Measurements from ENCODE around the gene USP34.

Gene USP34

DNA sequence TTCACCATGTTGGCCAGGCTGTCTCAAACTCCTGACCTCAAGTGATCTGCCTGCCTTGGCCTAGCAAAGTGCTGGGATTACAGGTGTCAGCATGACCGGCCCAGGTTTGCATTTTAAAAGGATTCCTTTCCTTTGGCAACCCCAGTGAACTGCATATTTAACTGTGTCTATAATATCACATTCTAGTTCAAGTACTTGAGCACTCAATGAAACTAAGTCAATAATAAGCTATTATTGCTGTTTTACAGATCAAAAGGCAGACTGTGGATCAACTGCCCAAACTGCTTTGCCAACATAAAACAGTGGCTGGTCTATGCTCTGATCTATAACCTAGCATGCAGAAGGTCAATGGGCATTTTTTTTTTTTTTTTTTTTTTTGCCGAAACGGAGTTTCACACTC, 144.5 kb downstream of the USP34 start:
- DNase-seq (ENCODE audit: low spot score) (no peak), FAIRE-seq (no peak)

DNA sequence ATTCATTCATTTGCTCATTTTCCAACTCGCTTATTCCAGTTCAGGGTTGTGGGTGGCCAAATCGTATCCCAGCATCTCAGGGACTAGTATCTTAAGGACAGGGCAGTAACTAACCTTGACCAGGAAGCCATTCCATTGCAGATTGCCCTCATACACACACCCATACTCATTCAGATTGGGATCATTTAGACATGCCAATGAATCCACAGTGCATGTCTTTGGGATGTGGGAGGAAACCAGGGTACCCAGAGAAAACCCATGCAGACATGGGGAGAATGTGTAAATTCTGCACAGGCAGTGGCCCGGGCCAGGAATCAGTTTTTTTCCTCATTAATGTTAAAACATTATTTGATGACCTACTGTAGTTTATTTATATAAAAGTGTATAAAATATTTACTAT, 150.7 kb downstream of the USP34 start:
- FAIRE-seq = no peak

DNA sequence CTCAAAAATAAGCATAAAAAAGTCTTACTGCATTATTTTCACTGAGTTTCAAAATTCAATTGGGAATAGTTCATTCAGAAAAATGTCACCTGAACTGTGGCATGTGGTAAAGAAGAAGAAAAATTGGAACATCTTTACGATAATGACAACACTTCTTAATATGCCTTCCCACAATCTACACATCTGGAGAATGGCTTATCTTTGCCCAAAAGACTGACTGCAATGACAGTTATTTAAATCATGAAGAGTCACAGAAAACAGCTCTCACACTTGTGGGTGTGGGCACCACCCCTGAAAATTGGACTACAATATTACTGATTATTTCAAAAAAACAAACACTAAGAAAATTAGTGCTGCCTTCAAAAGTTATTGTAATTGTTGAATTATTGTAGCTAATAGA, 152.3 kb downstream of the USP34 start:
- DNase-seq (ENCODE audit: low spot score) = no peak
- FAIRE-seq = no peak

More for the DNA sequence above, 150.7 kb downstream of the USP34 start:
- no peak for DNase-seq (ENCODE audit: low spot score)

DNA sequence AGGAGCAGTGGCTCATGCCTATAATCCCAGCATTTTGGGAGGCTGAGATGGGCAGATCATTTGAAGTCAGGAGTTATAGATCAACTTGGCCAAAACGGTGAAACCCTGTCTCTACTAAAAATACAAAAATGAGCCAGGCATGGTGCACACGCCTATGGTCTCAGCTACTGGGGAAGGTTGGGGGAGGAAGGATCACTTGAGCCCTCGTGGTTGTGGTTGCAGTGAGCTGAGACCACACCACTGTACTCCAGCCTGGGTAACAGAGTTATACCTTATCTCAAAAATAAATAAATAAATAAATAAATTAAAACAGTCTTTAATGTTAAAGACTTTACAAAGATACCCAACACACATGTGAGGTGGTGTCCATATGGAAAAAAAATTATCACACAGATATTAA, 174.9 kb downstream of the USP34 start:
- FAIRE-seq (no peak), DNase-seq (ENCODE audit: low spot score) (no peak)

DNA sequence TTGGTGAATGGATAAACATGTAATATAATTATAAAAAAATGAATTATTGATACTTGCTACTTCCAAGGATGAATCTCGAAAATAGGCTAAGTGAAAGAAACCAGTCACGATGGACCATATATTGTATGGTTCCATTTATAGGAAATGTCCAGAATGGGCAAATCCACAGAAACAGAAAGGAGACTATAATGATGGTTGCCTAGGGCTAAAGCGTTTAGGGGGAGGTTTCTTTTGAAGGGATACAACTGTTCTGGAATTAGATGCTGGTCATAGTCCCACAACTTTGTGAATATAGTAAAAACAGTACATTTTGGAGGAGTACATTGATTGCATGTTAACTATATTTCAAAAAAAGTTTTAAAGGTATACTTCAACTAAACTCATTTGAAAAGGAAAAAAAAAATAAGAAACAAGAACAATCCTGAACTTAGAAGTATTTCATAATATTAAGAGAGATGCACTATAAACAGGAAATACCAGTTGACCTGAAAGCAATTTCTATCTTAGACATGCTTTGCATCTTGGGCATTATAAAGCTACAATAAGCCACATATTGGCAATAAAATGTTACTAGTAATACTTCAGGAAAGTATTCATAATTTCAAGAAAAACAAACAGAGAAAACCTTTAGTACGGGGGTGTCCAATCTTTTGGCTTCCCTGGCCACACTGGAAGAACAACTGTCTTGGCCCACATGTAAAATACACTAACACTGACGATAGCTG, 178.9 kb downstream of the USP34 start:
- DNase-seq (ENCODE audit: low spot score) (no peak), FAIRE-seq (no peak)

DNA sequence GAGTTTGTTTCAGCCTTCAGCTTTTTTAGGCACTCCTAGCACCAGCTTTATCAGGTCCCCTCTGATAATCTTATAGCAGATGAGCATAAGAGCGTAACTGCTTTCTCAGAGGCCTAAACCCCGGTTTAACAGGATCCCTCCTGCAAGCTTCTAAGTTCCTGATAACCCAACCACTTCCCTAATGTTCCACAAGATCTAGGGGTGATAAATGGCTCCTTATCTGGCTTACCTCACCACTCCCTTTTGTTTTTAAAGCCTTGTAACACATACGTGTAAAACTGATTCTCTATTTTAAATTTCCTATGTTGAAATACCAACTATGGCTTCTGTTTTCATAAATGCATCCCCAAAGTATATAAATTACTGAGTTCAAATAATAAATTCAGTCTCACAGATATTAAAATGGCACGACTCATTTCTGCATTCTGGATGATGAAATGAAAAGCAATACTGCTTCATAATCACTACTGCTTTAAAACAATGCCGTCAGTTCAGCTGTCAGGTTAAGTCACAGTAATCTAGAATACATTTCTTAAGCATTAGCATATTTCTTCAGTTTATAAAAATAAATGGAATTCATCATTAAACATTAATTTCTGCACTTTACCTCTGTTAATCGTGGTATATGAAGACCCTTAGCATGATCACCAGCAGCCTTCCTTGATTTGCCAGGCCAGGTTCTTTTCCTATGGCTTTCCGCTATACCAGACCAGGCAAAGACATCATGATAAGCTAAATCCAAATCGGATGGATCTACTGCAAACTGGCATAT, 182.6 kb downstream of the USP34 start:
- DNase-seq (ENCODE audit: low spot score) (no peak), FAIRE-seq (no peak)

DNA sequence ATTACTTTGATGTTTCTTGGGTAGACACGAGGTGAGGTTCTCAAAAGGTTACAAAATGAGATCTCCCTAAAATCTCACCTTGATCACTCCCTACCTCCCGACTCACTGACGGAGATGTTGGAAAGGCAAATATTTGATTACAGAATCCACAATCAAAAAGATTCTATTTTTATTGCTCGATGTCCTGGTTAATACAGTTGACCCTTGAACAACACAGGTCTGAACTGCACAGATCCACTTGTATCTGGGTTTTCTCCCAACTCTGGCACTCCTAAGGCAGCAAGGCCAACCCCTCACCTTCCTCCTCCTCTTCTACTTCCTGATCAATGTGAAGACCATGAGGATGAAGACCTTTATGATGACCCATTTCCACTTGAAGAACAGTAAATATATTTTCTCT, 183.6 kb downstream of the USP34 start:
- FAIRE-seq = no peak
- DNase-seq (ENCODE audit: low spot score) = no peak

DNA sequence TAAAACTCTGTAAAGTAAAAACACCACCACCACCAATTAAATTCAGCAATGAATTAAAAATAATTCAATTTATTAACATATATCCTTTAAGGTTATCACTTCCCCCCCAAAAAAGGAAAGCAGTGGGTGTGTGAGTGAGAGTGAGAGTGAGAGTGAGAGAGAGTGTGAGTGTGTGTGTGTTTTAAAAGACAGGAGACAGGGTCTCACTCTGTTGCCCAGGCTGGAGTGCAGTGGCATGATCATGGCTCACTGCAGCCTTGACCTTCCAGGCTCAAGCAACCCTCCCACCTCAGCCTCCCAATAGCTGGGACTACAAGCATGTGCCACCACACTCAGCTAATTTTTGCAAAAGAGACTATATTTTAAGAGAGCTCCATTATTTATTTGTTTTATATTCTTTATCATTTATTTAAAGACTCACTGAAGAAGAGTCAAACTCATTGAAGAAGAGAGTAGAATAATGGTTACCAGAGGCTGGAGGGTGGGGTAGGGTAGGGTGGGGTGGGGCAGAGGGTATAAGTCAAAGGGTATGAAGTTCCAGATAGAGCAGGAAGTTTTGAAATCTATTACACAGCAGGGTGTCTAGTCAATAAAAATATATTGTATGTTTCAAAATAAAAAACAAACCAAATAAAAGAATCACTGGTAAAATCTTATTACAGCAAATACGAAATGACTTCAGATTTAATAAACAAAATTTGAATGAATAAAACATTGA, 187.3 kb downstream of the USP34 start:
- DNase-seq (ENCODE audit: low spot score) (no peak), FAIRE-seq (no peak)

DNA sequence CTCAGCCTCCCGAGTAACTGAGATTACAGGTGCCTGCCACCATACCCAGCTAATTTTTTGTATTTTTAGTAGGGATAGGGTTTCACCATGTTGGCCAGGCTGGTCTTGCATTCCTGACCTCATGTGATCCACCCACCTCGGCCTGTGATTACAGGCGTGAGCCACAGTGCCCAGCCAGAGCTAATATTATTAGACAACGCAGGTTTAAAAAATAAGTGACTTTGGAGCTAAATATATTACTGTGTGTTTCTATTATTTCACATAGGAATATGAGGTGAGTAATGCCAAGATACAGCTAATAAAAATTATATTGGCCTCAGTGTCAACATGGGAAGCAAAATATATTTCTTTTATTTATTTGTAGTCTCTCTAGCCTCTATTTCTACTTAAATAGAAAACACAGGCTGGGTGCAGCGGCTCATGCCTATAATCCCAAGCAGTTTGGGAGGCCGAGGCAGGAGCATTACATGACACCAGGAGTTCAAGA, 188.7 kb downstream of the USP34 start:
- FAIRE-seq = no peak
- DNase-seq (ENCODE audit: low spot score) = no peak

DNA sequence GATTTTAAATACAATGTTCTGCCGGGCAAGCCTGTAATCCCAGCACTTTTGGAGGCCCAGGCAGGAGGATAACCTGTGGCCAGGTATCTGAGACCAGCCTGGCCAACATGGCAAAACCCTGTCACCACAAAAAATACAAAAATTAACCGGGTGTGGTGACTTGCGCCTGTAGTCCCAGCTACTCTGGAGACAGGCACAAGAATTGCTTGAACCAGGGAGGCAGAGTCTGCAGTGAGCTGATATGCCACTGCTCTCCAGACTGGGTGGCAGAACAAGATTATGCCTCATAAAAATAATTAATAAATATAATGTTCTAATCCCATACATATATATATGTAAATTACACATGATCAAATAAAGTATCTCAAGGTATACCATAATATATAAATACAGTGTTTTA, 189.6 kb downstream of the USP34 start:
- DNase-seq (ENCODE audit: low spot score) (no peak), FAIRE-seq (no peak)

DNA sequence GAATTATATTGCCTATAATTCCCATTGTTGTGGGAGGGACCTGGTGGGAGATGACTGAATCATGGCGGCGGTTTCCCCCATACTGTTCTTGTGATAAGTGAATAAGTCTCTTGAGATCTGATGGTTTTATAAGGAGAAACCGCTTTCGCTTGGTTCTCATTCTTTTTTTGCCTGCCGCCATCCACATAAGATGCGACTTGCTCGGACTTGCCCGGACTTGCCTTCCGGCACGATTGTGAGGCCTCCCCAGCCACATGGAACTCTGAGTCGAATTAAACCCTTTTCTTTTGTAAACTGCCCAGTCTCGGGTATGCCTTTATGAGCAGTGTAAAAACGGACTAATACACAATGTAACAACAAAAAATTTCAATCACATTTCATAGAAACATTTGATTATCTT, 193.1 kb downstream of the USP34 start:
- no peak for DNase-seq (ENCODE audit: low spot score)
- no peak for FAIRE-seq

DNA sequence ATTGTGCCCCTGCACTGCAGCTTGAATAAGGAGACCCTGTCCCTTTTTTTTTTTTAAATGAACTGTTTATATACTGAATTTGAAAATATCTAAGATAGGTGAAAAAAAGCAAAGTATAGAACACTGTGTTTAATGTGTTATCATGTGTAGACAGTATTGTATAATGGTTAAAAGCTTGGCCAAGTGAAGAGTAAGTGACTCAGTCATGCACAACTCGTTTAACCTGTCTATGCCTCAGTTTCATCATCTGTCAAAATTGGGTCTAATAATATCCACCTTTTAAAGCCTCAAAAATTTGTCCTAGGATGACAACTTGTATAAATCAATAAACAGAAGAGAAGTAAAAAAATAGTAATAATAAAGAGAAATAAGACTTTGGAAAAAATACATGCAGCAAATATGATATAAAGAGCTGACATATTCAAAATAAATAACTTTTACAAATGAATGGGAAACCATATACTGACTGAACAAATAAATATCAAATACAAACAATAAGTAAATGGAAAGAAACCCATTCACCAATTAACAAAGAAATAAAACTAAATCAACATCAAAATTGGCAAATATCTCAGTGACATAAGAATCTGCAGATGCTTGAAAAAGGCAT, 195.2 kb downstream of the USP34 start:
- DNase-seq (ENCODE audit: low spot score) = no peak
- FAIRE-seq = no peak

DNA sequence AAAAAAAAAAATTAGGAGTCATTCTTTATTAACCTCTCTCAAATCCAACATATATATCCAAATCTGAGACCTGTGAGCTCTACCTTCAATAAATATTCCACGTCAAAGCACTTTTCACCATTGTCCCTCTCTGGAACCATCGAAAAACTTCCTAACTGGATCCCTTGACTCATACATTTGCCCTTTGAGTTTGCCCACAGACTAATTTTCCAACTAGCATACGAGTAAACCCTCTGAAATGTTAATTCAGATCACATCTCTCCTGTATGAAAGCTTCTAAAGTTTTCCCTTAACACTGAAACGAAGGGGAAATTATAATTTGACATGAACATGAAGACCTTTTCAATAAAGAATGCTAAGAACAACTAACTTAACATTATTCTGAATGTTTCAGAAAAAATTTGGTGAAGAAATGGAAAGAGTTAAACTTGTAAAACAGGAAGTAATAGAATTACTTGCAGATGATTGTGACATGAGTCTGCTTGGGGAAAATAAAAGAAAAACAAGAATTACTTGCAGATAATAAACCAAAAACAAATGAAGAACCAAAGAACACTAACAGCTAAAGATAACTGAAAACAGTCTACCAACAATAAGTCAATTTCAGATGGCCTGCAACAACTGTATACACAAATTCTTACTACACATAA, 198.3 kb downstream of the USP34 start:
- FAIRE-seq (no peak), DNase-seq (ENCODE audit: low spot score) (no peak)

DNA sequence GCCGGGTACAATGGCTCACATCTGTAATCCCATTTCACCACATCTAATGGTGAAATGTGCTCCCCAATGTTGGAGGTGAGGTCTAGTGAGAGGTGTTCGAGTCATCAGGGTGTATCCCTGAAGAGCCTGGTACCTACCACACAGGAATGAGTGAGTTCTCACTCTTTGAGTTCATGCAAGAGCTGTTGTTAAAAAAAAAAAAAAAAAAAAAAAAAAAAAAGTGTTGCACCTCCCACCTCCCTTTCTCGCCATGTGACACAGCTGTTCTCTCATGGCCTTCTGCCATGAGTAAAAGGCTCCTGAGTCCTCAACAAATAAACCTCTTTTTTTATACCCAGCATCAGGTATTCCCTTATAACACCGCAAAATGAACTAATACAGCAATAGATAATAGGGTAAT, 202.6 kb downstream of the USP34 start:
- no peak for FAIRE-seq

DNA sequence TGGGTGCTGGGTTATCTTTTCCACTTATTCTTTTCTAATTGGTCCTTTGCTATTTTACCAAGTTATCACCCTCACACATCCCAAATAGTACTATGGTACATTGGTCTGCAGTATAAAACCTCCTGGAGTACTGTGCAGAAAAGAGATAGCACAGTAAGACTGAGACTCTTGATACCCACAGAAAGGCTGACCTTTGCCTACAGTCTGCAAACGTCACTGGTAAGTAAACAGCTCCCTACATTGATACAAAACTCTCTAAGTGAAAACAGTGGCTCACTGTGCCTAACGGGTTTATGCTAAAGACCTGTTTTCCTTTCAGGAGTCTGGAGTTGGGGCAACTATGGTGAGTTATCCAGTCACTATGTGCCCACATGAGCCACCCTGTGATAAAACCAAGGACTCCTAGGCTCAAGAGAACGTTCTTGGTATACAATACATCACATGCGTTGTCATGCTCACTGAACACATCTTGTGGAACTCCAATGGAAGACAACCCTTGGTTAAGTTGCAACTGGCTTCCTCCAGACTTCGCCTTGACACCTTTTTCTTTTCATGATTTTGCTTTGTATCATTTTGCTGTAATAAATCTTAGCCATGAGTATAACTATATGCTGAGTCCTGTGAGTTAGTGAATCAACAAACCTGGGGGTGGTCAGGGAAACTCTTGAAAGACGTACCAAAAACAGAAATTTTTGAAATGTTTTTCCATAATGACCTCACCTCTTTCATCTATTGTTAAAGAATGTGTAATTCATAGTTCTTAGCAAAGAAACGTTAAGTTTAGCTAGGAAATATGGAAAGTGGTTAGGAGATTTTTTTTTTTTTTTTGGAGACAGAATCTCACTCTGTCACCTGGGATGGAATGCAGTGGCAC, 204.0 kb downstream of the USP34 start:
- no peak for DNase-seq (ENCODE audit: low spot score)
- no peak for FAIRE-seq

More for the DNA sequence above, 202.6 kb downstream of the USP34 start:
- no peak for DNase-seq (ENCODE audit: low spot score)

DNA sequence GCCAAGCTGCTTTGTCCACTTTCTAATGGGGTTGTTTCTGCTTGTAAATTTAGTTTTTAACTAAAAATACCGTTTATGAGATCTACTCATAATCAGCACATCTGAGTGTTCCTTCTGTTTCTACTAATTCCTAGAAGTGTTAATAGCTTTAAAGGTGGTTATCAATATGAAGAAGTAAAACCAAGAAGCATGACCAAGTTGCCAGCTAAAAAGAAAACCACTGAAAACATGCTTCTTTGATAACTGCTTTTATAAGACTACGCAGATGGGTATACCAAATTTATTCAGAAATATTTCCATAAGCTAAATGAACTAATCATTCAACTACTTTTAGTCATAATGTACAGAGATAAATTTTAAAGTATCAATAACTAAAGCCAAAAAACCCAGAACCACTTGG, 207.1 kb downstream of the USP34 start:
- FAIRE-seq = no peak

DNA sequence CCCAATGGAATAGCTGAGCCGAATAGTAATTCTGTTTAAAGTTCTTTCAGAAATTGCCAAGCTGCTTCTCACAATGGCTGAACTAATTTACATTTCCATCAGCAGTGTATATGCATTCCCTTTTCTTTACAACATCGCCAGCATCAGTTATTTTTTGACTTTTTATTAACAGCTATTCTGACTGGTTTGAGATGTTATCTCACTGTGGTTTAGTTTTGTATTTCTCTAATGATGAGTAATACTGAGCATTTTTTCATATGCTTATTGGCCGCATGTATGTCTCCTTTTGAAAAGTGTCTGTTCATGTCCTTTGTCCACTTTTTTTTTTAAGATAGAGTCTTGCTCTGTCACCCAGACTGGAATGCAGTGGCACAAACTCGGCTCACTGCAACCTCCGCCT, 208.2 kb downstream of the USP34 start:
- no peak for FAIRE-seq
- no peak for DNase-seq (ENCODE audit: low spot score)

More for the DNA sequence above, 207.1 kb downstream of the USP34 start:
- DNase-seq (ENCODE audit: low spot score) = no peak

DNA sequence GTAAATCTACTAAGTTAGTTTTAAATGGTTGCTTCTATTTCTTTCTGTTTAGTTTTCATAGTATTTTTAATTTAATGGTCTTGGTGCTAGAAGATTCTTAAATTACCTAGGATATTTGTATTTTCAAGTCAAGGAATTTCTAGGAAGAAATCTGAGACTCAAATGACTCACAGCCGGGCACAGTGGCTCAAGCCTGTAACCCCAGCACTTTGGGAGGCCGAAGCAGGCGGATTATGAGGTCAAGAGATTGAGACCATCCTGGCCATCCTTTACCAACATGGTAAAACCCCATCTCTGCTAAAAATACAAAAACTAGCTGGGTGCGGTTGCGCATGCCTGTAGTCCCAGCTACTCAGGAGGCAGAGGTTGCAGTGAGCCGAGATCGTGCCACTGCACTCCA, 213.4 kb downstream of the USP34 start:
- FAIRE-seq = no peak
- DNase-seq (ENCODE audit: low spot score) = no peak

DNA sequence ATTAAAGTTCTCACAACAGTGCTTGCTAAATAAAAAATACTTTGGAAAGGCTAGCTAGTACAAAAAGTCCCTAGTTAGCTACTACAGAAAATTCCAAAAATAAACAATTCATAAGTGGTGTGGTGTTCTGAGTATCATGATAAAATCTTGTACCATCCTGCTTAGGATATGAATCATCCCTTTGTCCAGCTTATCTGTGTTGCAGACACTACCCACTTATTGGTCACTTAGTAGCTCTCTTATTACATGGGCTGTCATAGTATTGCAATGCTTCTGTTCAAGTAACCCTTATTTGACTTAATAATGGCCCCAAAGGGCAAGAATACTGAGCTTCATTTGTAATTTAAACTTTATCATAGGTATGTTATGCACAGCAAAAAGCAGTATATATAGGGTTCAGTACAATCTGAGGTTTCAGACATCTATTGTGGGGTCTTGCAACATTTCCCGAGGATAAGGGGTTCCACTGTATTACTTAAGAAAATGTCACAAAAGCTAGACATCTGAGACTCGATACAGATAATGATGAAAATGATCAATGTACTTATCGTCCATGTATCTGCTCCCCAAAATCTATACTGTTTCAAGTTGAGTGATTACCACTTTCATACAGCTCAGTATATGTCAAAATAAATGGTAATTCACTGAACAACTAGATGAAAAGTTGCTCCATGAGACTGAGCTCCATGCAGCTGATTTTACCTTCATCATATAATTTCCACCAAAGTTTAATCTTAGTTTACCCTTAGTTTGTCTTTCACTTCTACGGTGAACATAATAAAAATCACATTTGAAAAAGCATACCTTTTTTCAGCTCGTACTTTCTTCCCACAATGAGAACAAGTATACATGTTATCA, 215.1 kb downstream of the USP34 start:
- FAIRE-seq (no peak), DNase-seq (ENCODE audit: low spot score) (no peak)

Measured in urothelium cell line (cell line).